ENCODE results near the gene CLIP4.

The CLIP4 gene

GRCh38 chr2:29110916-29111535 lies 4.2 kb upstream of the CLIP4 start (continued):
- TF ChIP-seq CREB5 (CRISPR knock-in tag; IDR thresholded peaks at IDR 0.05; ENCODE audit: low read depth) (no peak), POU6F1 (CRISPR knock-in tag; IDR thresholded peaks at IDR 0.05; ENCODE audit: borderline replicate concordance, low read depth) (no peak), ZNF8 (CRISPR knock-in tag; IDR thresholded peaks at IDR 0.05) (no peak), TCF4 (CRISPR knock-in tag; IDR thresholded peaks at IDR 0.05; ENCODE audit: borderline replicate concordance) (no peak), ZNF565 (CRISPR knock-in tag; conservative IDR thresholded peaks at IDR 0.05; ENCODE audit: low read depth) (no peak), ZFP30 (CRISPR knock-in tag; IDR thresholded peaks at IDR 0.05) (no peak), ZC3H10 (CRISPR knock-in tag; IDR thresholded peaks at IDR 0.05) (no peak), ISL1 (CRISPR knock-in tag; IDR thresholded peaks at IDR 0.05) (no peak), ARNTL (CRISPR knock-in tag; IDR thresholded peaks at IDR 0.05; ENCODE audit: borderline replicate concordance, low read depth) (no peak), CSRNP3 (CRISPR knock-in tag; IDR thresholded peaks at IDR 0.05) (no peak), TOX (CRISPR knock-in tag; IDR thresholded peaks at IDR 0.05; ENCODE audit: borderline replicate concordance) (no peak), RARB (CRISPR knock-in tag; IDR thresholded peaks at IDR 0.05) (no peak)

- no peak for TF ChIP-seq ESRRG (CRISPR knock-in tag; IDR thresholded peaks at IDR 0.05)
- no peak for TF ChIP-seq OSR1 (CRISPR knock-in tag; IDR thresholded peaks at IDR 0.05)
- TF ChIP-seq ISL1 (CRISPR knock-in tag; IDR thresholded peaks at IDR 0.05): no peak
- TF ChIP-seq ZC3H10 (CRISPR knock-in tag; IDR thresholded peaks at IDR 0.05): no peak
- TF ChIP-seq SNAI2 (CRISPR knock-in tag; IDR thresholded peaks at IDR 0.05): no peak
- TF ChIP-seq CSDC2 (CRISPR knock-in tag; IDR thresholded peaks at IDR 0.05): no peak
- TF ChIP-seq GLIS3 (CRISPR knock-in tag; IDR thresholded peaks at IDR 0.05): no peak
- no peak for TF ChIP-seq ZFP3 (CRISPR knock-in tag; IDR thresholded peaks at IDR 0.05)
- TF ChIP-seq POU6F1 (CRISPR knock-in tag; IDR thresholded peaks at IDR 0.05; ENCODE audit: borderline replicate concordance, low read depth): no peak
- ATAC-seq: no peak
Observed at GRCh38 chr2:29112379-29112778, 2.8 kb upstream of the CLIP4 start.

- no peak for ATAC-seq
- no peak for TF ChIP-seq ZNF8 (CRISPR knock-in tag; IDR thresholded peaks at IDR 0.05)
- no peak for TF ChIP-seq CREB5 (CRISPR knock-in tag; IDR thresholded peaks at IDR 0.05; ENCODE audit: low read depth)
- TF ChIP-seq ZFP3 (CRISPR knock-in tag; IDR thresholded peaks at IDR 0.05): no peak
- TF ChIP-seq PPARA (CRISPR knock-in tag; IDR thresholded peaks at IDR 0.05; ENCODE audit: borderline replicate concordance): no peak
- TF ChIP-seq PATZ1 (CRISPR knock-in tag; IDR thresholded peaks at IDR 0.05; ENCODE audit: borderline replicate concordance): no peak
- no peak for TF ChIP-seq ESRRG (CRISPR knock-in tag; IDR thresholded peaks at IDR 0.05)
- TF ChIP-seq GLIS3 (CRISPR knock-in tag; IDR thresholded peaks at IDR 0.05): no peak
- TF ChIP-seq TOX (CRISPR knock-in tag; IDR thresholded peaks at IDR 0.05; ENCODE audit: borderline replicate concordance): no peak
- TF ChIP-seq OSR1 (CRISPR knock-in tag; IDR thresholded peaks at IDR 0.05): no peak
- no peak for TF ChIP-seq TSHZ2 (CRISPR knock-in tag; IDR thresholded peaks at IDR 0.05)
- no peak for TF ChIP-seq CSDC2 (CRISPR knock-in tag; IDR thresholded peaks at IDR 0.05)
Observed at GRCh38 chr2:29113027-29113686, 2.1 kb upstream of the CLIP4 start.

Measured in SK-N-SH treated with all-trans-retinoic acid at 6 μM for 48 hours (cell line).